GM18517 (cell line): Measurements from ENCODE around the gene B4GAT1.
"Not testable (repeated sequence)": the region's sequence is repeated elsewhere in the genome, so short reads cannot be mapped to it uniquely, and the experiment has no call there.

Experiments
- ATAC-seq: cut with Tn5 transposase; IDR thresholded peaks from one replicate; pipeline ENCODE4 v1.9.1; 2021; ENCODE audit warnings: mild to moderate bottlenecking, moderate library complexity; ENCODE audit not compliant: unreplicated experiment

Gene B4GAT1

DNA sequence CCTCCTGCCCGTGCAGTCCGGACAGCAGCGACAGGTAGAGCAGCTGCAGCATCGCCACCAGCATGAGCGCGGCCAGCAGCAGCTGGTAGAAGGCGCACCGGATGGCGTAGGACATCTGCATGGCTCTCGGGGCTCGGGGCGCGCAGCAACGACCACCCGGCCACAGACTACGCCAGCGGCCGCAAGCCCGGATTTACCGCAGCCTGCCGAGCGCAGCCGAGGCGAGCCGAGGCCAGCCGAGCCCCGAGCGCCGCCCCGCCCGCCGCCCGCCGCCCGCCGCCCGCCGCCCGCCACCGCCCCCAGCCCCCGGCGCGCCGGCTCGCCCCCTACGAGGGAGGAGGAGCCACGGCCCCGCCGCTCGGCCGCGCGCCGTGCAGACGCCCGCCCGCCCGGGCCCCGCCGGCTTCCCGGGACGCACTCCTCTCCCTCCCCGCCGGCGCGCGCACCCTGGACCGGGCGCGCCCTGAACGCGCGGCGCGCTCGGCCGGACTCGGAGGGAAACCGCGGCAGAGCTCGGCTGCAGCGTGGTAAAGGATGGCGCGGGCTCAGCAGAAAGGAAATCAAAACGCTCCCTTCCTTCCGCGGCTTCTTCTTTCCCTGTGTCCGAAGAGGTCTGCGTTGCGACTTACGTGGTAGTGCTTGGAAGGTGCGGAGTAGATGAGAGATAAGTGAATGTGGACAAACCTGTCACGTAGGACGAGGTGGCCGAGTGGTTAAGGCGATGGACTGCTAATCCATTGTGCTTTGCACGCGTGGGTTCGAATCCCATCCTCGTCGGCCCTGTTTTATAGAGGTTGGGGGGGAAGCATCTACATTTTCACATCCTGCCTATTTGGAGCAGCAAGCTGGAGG is at the start of gene B4GAT1:
TSS of gene B4GAT1 (minus strand) at position 205 of the 852 bp plus-strand sequence. CDS start at position 121, 84 bp downstream.
- peak; percentile 50 for ATAC-seq

DNA sequence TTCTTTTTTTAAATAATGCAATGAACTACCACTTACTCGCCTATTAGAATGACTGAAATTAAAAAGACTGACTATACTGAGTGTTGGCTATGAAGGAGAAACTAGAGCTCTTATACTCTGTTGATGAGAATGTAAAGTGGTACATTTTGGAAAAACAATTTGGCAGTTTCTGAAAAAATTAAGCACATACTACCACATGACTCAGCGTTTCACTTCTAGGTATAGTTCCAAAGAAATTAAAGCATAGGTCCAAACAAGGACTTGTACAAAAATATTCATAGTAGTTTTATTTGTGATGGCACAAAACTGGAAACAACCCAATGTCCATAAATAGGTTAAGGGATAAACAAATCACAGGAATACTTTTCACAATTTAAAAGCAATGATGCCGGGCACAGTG is 46.5 kb upstream of the B4GAT1 start:
- no peak for ATAC-seq

DNA sequence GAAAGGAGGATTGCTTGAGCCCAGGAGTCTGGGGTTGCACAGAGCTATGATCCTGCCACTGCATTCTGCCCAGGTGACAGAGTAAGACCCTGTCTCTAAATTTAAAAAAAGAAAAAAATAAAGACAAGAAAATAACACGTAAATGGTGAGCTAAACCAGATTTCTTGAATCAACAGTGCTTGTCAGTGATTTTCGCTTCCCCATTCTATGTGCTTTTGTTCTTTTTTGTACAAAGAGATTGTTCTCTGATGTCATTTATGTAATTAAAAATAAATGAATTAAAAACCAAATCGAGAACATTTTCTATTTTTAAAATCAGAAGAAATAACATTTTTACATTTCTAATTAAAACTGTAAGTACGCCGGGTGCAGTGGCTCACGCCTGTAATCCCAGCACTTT is 43.9 kb upstream of the B4GAT1 start:
- no peak for ATAC-seq

DNA sequence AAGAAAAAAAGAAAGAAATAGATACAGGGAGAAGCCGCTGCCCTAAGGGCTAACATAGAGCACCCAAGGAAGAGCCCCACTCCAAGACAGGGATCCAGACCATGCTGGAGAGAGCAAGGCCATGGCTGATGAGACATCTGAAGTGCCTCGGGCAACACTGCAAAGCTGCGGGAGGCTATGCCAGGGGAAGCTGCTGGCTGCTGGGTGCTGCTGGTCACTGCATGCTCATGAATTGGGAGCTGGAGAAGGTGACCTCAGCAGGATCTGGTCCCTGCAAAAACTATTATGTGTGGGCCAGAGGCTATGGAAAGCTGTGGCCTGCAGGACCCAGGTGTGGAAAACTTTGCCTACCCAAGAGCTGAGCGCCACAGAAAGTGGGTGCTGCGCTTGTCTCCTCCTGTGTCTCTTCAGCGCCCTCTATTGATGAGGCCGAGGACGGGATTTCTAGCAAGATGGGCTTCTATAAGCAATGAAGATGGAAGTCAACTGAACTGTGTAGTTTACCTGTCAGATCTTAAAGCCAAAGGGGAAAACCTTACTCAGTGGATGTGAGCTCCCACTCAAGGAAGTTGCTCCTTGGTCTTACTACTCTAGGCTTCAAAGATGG is 41.5 kb upstream of the B4GAT1 start:
- no peak for ATAC-seq

DNA sequence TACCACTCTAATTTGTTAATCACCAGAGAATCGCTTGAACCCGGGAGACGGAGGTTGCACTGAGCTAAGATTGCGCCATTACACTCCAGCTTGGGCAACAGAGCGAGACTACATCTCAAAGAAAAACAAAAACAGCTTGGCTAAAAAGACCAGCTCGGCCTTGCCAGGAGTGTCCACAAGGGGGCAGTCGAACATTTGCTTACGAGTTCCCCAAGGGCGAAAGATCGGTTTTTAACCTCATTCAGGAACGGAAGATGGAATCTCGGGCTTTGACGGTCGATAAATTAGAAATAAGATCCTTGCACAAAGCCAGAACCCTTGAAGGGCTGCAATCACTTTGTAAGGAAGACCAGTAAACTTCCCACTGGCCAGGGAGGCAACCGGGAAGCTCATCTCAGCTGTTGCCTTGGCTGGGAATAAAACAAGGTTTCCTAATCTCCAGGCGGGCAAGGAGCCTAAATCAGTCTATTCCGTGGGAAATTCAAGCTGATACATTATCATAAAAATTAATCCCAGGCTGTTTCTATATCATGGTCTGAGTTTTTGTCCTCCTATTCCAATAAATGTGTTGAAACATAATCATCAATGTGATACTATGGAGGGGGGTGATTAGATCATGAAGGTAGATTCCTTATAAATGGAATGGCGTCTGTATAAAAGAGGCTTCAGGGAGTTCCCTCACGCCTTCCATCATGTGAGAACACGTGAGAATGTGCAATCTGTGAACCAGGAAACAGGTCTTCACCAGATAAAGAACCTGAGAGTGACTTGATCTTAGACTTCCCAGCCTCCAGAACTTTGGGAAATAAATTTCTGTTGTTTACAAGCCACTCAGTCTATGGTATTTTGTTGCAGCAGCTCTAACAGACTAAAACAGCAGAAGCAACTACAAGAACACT is 39.0 kb upstream of the B4GAT1 start:
- peak; percentile 55 for ATAC-seq

DNA sequence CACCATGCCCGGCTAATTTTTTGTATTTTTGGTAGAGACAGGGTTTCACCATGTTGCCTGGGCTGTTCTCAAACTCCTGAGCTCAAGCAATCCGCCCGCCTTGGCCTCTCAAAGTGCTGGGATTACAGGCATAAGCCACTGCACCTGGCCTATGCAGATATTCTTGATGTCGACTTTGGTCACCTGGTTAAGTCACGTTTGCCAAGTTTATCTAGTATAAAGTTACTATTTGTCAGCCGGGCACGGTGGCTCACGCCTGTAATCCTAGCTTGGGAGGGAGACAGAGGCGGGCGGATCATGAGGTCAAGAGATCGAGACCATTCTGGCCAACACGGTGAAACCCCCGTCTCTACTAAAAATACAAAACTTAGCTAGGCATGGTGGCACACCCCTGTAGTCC is 36.9 kb upstream of the B4GAT1 start:
- not testable (repeated sequence) for ATAC-seq

DNA sequence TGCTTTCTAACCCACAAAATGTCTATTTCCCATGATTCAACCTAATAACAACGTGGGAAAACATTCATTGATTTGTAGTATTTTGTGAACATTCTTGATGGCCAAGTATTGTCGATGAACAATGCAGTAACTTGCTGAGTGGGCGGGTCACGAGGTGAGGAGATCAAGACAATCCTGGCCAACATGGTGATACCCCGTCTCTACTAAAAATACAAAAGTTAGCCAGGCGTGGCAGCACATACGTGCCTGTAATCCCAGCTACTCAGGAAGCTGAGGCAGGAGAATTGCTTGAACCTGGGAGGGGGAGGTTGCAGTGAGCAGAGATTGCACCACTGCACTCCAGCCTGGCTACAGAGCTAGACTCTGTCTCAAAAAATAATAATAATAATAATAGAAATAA is 32.8 kb upstream of the B4GAT1 start:
- ATAC-seq, result not testable (repeated sequence)

DNA sequence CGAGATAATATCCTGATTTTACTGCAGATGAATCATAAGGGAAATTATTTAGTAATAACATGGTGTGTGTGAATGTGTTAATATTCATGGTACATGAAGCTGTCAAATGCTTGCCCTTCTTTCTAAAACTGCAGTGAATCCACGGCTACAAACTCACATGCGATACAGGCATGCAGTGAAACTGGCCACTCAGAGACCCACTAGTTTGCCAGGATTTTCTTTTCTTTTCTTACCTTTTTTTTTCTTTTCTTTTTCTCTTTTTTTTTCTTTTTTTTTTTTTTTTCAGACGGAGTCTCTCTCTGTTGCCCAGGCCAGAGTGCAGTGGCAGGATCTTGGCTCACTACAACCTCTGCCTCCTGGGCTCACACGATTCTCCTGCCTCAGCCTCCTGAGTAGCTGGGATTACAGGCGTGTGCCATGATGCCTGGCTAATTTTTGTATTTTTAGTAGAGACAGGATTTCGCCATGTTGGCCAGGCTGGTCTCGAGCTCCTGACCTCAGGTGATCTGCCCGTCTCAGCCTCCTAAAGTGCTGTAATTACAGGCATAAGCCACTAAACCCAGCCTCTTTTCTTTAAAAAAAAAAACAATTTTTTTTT is 26.4 kb upstream of the B4GAT1 start:
- not testable (repeated sequence) for ATAC-seq

DNA sequence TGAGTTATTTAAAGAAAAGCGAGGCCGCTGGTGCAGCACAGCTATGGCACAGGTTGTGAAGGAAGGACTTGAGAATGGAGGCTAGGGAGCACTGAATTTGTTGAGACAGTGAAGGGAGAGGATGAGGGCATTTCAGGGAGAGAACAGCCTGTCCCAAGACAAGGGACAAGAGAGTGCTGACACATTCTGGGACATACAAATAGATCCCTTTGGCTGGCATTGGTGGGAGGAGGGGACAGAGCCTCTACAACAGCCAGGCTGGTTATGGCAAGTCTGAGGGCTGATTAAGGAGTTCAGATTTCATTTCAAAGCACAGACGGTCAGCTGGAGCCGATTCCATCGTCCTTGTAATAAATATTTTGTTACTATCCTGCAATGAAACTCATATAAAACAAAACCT is 25.8 kb upstream of the B4GAT1 start:
- ATAC-seq, result no peak

DNA sequence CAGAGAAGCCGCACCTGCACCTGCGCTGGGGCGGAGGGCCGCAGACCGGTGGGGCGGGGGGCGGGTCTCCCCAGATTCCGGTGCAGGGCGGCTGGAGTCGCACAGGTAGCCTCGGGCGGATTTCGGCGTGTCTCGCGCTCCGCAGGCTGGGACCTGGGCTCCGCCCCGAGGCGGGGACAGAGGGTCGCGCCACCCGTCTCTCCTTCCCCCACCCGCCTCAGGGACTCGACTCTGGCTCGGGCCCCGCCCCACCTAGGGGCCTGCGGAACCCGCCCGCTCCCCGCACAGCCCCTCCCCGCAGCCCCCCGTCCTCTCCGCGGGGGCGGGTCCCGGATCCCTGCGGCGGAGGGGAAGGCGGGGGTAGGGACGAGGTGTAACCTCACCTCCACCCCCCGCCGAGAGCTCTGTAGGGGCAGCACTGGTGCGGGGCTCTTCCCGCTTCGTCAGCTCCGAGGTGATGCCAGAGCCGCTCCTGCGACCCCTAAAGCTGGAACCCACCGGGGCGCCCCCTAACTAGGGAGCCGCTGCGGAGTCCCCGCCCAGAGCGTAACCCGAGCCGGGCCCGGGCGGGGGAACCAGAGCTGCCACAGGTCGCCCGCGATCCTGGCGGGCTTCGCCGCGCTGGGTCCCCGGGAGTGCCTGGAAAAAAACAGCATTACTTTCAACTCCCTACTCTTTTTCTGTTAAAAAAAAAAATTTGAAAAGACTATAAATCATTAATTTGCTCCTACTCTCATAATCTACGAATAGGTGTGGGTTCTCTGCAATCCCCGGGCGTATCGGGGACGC is 24.4 kb upstream of the B4GAT1 start, which contains the start of gene SLC29A2:
TSS of gene SLC29A2 (minus strand) at position 134 of the 789 bp plus-strand sequence. CDS start 169 bp downstream, outside the sequence.
- ATAC-seq, result peak; percentile 63

DNA sequence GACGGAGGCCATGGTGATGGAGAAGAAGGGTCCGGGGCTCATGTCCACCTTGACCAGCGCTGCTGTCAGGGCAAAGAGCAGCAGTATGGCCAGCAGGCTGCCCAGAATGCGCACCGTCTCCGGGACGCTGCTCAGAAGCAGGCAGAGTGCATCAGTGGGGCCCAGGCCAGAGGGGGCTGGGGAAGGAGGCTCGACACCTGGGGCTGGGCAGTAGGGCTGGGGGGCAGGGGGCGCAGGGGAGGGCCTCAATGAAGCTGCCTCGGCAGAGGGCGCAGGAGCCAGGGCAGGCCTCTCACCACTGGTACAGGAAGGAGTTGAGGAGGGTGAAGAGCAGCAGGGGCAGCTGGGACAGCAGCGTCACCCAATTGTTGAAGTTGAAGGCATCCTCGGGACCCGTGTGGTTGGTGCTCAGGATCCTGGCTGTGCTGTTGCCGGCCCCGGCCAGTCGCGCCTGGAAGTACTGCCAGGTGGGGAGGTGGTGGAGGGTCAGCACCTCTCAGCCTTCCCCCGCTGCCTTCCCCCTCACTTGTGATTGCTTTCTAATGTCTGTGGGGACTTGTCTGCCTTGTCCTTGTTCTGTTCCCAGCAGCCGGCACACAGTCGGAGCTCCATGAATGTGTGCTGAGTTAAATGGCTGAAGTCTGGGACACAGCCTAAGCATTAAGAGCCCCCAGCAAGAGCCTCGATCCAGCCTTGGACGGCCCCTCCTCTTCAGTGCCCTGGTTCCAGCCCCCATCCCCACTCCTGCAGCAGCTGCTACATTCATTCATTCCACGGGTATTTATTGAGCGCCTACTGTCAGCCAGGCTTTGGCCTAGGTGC is 21.9 kb upstream of the B4GAT1 start:
- ATAC-seq, result no peak

DNA sequence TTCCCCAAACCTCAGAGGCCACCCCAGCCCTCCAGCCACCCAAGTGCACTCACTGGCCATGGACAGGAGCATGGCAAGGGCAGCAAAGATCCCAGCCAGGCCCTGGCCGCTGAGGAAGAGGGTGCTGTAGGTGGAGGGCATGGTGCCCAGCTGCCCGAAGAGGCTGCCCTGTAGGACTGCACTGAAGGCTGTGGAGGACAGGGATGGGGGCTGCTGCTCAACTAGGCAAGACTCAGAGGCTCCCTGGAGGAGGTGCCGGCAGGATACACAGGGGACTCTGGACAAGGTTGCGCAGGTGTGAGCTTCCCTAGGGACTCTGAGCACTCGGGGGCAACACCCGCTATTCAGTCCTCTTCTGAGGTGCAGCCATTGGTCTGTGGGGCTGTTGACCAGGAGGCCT is 21.1 kb upstream of the B4GAT1 start:
- ATAC-seq, result no peak

DNA sequence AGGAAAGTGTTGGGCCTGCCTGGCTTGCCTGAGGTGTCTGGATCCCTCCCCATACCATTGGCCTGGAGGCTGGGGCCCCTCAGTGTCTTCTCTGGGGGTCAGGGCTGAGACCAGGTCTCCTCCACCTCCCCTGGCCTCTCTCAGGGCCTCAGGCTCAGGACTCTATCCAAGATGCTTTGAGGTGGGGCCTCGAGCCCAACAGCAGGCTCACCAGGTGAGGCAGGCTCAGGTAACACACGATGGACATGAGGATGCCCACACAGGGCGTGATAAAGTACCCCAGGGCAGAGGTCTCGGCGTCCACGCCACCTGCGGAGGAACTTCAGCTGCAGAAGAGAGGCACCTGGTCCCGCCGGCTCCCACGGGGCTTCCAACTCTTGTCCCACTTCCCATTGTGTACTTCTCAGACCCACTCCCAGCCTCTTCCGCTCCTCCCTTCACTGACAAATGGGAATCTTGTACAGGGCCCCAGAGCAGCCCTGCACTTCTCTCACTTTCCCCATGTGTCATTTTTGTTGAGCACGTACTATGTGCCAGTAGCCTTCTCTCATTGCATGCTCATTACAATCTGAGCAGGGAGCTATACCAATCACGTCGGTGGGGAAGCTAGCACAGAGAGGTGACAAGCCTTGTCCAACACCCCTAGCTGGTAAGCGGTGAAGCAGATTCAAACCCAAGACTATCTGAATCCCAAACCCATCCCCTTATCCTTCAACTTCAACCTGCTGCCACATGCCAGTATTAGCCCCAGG is 20.3 kb upstream of the B4GAT1 start:
- ATAC-seq, result no peak

DNA sequence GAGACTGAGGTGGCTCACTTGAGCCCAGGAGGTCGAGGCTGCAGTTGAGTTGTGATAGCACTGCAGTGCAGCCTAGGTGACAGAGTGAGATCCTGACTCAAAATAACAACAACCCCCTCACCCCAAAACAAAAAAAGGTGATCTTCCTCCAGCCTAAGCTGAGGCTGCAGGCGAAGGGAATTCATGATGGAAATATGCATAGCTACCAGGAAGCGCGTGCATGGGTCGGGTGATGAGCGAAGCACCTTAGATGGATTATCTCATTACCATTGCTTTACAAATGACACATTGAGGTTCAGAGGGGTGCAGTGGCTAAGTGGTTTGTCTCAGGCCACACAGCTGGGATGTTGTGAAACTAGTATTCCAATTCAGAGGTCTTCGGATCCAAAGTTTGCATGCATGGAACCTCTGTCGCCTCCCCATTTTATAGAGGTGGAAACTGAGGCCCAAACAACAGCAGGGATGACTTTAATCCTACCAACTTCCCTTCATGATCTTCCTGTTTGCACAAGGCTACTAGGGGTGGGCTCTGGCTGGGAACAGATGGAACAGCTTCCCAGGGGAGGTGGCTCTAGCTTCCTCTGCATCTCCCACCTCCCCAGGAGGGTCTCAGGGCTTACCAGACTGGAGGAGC is 19.5 kb upstream of the B4GAT1 start:
- no peak for ATAC-seq

DNA sequence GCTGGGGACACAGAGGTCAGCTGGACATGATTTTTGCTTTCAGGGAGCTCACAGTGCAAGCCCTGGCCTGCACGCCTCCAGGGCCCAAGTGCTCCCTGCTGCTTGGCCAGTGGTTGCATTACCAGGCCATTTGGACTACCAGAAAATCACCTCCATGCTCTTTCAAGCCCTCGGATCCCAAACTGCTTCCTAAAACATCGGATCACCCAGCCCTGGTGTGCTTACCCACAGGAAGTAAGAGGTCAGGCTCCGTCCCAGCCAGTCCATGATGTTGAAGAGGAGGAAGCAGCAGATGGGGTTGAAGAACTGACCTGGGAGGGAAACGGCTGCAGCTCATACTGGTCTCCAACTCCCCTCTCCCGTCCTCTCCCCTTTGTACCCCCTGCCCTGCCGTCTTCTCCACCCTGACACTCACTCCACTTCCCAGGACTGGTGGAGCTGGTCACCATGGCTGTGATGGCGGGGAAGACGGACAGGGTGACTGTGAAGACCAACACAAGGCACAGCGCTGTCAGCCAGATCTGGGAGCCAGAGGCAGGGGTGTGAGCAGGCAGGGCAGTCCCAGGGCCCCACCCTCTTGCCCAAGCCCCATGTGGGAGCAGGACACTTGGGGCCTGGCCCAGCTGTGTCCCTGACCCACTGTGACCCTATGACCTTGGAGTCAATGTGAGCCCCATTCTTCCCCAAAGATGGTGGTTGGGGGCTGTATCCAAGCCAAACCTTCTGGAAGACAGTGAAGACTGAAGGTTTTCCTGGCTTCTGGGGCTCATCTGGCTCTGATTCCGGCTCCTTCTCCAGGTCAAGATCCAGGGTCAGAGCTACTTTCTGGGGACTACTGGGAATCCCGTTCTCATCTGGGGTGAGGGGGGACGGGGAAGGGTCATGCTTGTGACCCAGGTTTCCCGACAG is 18.5 kb upstream of the B4GAT1 start:
- no peak for ATAC-seq

DNA sequence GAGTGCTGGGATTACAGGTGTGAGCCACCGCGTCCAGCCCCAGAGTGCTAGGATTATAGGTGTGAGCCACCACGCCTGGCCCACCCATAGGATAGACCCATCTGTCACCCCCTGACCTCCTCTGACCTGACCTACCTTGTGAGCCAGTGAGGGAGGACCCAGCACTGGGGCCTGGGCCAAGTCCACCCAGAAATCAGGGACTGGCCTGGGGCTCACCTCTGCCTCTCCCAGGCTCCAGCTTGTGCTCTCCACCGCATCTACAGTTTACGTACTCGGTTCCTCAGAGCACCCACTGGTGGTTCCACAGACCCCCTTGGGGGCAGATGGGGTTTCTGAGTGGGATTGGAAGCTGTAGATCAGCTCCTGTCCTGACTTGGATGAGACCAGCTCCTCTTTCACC is 17.7 kb upstream of the B4GAT1 start:
- ATAC-seq, result no peak
